ENCODE results near the gene SORT1. TPM values are rescaled to one million over a fixed set of nuclear protein-coding genes. Genes with fewer than 3 reads are reported as not detected.

SORT1 gene
- total and polyA plus RNA-seq, 2 of the 13 experiments (the other 11 are each of a cell fraction or from before 2014, with no cell fraction given): 32.4 to 93.0 TPM

DNA sequence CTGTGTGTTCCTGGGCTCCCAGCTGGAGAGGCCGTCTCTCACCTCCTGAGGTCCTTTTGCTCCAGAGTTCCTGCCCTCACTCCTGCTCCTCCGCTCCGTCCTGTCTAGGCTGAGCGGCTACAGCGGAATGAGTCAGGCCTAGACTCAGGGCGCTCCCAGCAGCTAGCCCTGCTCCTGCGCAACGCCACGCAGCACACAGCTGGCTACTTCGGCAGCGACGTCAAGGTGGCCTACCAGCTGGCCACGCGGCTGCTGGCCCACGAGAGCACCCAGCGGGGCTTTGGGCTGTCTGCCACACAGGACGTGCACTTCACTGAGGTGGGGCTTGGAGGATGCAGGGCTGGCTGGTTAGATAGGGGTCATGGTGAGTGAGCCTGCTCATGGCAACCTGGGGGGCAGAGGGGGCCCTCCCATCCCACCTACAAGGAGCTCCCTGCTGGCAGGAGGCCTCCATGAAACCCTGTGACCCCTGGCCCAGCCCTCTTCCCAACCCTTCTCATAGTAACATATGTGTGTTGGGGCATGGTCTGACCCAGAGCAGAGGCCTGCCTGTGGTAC lies 129.9 kb downstream of the SORT1 start:
- CTCF ChIA-PET (ENCODE audit: low intra/inter-chr PET ratio, low total read pairs): no interaction called here
- TF ChIP-seq, protein P1, sequence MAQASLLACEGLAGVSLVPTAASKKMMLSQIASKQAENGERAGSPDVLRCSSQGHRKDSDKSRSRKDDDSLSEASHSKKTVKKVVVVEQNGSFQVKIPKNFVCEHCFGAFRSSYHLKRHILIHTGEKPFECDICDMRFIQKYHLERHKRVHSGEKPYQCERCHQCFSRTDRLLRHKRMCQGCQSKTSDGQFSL (CRISPR knock-in tag; IDR thresholded peaks at IDR 0.05): no peak
- no peak for TF ChIP-seq HNRNPL (IDR thresholded peaks at IDR 0.05; ENCODE audit: low read depth, low read length)
- TF ChIP-seq, protein P2, sequence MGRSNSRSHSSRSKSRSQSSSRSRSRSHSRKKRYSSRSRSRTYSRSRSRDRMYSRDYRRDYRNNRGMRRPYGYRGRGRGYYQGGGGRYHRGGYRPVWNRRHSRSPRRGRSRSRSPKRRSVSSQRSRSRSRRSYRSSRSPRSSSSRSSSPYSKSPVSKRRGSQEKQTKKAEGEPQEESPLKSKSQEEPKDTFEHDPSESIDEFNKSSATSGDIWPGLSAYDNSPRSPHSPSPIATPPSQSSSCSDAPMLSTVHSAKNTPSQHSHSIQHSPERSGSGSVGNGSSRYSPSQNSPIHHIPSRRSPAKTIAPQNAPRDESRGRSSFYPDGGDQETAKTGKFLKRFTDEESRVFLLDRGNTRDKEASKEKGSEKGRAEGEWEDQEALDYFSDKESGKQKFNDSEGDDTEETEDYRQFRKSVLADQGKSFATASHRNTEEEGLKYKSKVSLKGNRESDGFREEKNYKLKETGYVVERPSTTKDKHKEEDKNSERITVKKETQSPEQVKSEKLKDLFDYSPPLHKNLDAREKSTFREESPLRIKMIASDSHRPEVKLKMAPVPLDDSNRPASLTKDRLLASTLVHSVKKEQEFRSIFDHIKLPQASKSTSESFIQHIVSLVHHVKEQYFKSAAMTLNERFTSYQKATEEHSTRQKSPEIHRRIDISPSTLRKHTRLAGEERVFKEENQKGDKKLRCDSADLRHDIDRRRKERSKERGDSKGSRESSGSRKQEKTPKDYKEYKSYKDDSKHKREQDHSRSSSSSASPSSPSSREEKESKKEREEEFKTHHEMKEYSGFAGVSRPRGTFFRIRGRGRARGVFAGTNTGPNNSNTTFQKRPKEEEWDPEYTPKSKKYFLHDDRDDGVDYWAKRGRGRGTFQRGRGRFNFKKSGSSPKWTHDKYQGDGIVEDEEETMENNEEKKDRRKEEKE (IDR thresholded peaks at IDR 0.05): no peak
- no peak for TF ChIP-seq HNRNPUL1 (IDR thresholded peaks at IDR 0.05; ENCODE audit: low read depth, low read length)
- no peak for TF ChIP-seq POLR2G (IDR thresholded peaks at IDR 0.05; ENCODE audit: low read depth, low read length)
- TF ChIP-seq PRMT3 (CRISPR knock-in tag; IDR thresholded peaks at IDR 0.05; ENCODE audit: borderline replicate concordance, low read depth): no peak
- TF ChIP-seq ZFP36L2 (CRISPR knock-in tag; IDR thresholded peaks at IDR 0.05): no peak
- no peak for TF ChIP-seq BORCS8-MEF2B (CRISPR knock-in tag; IDR thresholded peaks at IDR 0.05)
- no peak for TF ChIP-seq ZNF546 (CRISPR knock-in tag; conservative IDR thresholded peaks at IDR 0.05)
- no peak for TF ChIP-seq ZNF510 (CRISPR knock-in tag; IDR thresholded peaks at IDR 0.05; ENCODE audit: low read depth)
- TF ChIP-seq SMYD3 (CRISPR knock-in tag; IDR thresholded peaks at IDR 0.05): no peak
- TF ChIP-seq, protein P3, sequence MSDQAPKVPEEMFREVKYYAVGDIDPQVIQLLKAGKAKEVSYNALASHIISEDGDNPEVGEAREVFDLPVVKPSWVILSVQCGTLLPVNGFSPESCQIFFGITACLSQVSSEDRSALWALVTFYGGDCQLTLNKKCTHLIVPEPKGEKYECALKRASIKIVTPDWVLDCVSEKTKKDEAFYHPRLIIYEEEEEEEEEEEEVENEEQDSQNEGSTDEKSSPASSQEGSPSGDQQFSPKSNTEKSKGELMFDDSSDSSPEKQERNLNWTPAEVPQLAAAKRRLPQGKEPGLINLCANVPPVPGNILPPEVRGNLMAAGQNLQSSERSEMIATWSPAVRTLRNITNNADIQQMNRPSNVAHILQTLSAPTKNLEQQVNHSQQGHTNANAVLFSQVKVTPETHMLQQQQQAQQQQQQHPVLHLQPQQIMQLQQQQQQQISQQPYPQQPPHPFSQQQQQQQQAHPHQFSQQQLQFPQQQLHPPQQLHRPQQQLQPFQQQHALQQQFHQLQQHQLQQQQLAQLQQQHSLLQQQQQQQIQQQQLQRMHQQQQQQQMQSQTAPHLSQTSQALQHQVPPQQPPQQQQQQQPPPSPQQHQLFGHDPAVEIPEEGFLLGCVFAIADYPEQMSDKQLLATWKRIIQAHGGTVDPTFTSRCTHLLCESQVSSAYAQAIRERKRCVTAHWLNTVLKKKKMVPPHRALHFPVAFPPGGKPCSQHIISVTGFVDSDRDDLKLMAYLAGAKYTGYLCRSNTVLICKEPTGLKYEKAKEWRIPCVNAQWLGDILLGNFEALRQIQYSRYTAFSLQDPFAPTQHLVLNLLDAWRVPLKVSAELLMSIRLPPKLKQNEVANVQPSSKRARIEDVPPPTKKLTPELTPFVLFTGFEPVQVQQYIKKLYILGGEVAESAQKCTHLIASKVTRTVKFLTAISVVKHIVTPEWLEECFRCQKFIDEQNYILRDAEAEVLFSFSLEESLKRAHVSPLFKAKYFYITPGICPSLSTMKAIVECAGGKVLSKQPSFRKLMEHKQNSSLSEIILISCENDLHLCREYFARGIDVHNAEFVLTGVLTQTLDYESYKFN (CRISPR knock-in tag; conservative IDR thresholded peaks at IDR 0.05): no peak
- no peak for TF ChIP-seq ZNF441 (CRISPR knock-in tag; IDR thresholded peaks at IDR 0.05; ENCODE audit: borderline replicate concordance)
- TF ChIP-seq SNRNP70 (IDR thresholded peaks at IDR 0.05; ENCODE audit: low read depth, low read length): no peak
- TF ChIP-seq, protein P4, sequence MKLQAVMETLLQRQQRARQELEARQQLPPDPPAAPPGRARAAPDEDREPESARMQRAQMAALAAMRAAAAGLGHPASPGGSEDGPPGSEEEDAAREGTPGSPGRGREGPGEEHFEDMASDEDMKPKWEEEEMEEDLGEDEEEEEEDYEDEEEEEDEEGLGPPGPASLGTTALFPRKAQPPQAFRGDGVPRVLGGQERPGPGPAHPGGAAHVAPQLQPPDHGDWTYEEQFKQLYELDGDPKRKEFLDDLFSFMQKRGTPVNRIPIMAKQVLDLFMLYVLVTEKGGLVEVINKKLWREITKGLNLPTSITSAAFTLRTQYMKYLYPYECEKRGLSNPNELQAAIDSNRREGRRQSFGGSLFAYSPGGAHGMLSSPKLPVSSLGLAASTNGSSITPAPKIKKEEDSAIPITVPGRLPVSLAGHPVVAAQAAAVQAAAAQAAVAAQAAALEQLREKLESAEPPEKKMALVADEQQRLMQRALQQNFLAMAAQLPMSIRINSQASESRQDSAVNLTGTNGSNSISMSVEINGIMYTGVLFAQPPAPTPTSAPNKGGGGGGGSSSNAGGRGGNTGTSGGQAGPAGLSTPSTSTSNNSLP (IDR thresholded peaks at IDR 0.05; ENCODE audit: low read depth, low read length): no peak
- no peak for TF ChIP-seq TBX3 (IDR thresholded peaks at IDR 0.05; ENCODE audit: borderline replicate concordance)

More for the DNA sequence above, 129.9 kb downstream of the SORT1 start:
- Histone ChIP-seq H3K4me3 (replicated peaks in 1 of 3; ENCODE audit: insufficient read depth in 1 of 3, low read depth in 2 of 3, low read length in 3 of 3) (no peak overlapping the region), H3K27me3 (ENCODE audit: control insufficient read depth in 1 of 2, insufficient read depth in 2 of 2, low read length in 2 of 2) (no peaks in the 10 kb centered on the region), H3K4me2 (ENCODE audit: low read depth, low read length) (no peak overlapping the region), H3K9me3 (ENCODE audit: low read length) (no peaks in the 10 kb centered on the region), H3K79me2 (ENCODE audit: insufficient read depth, low read length) (no peaks in the 10 kb centered on the region), H3K36me3 (replicated peaks in 1 of 2; ENCODE audit: control insufficient read depth in 1 of 2, insufficient read depth in 2 of 2, low read length in 2 of 2) (peaks cover 4 to 8% of the 10 kb centered on the region in 2 experiments; a peak in 3 of 5 replicates), H2AFZ (ENCODE audit: low read length) (no peak overlapping the region), H3K27ac (ENCODE audit: extremely low read length, insufficient read depth, low read length) (no peak overlapping the region), H3K4me1 (ENCODE audit: insufficient read depth, low read length) (peaks cover 6% of the 10 kb centered on the region; the same call in 1 of the 2 replicates), H4K20me1 (ENCODE audit: insufficient read depth, low read length) (no peaks in the 10 kb centered on the region), H3K9ac (ENCODE audit: insufficient read depth, low read depth, low read length) (no peak overlapping the region)
- in situ Hi-C loops (cut with HindIII; ENCODE audit: extremely low pct_ligation_motif_present, low pct_unique_long_range_greater_than_20kb): loop anchor here (10.0 kb wide), 1 partner anchor 267 kb away; the partner anchor contains the start of gene GPR61
- over 99% methylated on average over 12 of the region's 17 CpGs for WGBS (ENCODE audit: low lambda C conversion rate)
- FAIRE-seq (no peak), DNase-seq (ENCODE audit: low spot score) (no peak), ATAC-seq (no peak)
- POLR2A ChIA-PET: no interaction called here
- intact Hi-C loops (cut with micrococcal nuclease; ENCODE audit: unreplicated experiment): no loop called here
- BruUV-seq (replicated peaks): no TSS peak
